ACC112 (cell line): ENCODE data around the gene LRRC47.
A peak's percentile ranks its signal among the peaks of the same experiment; 100 is the strongest.

Experiments
- H2AFZ ChIP-seq: fragments of 200-600 bp; sonication (generic); one replicate; pipeline ENCODE4 v1.6.0; 2017; ENCODE audit warnings: antibody characterized with exemption, low read length; ENCODE audit not compliant: unreplicated experiment
- H3K27ac ChIP-seq: fragments of 200-600 bp; sonication (generic); 2 replicates; pipeline ENCODE4 v1.5.1; 2014; ENCODE audit warnings: low read depth, mild to moderate bottlenecking, antibody characterized with exemption, low read length, moderate library complexity
- H3K27me3 ChIP-seq: fragments of 200-600 bp; sonication (generic); 2 replicates; pipeline ENCODE4 v1.6.1; 2014; ENCODE audit warnings: mild to moderate bottlenecking, antibody characterized with exemption, low read length, moderate library complexity, mixed read lengths; ENCODE audit not compliant: insufficient read depth
- H3K36me3 ChIP-seq: fragments of 200-600 bp; sonication (generic); 2 replicates; pipeline ENCODE4 v1.6.1; 2016; ENCODE audit warnings: mild to moderate bottlenecking, antibody characterized with exemption, low read length, moderate library complexity, mixed read lengths; ENCODE audit not compliant: insufficient read depth
- H3K4me1 ChIP-seq: fragments of 200-600 bp; sonication (generic); one replicate; pipeline ENCODE4 v1.6.1; 2016; ENCODE audit warnings: low read length, mixed read lengths; ENCODE audit not compliant: insufficient read depth, unreplicated experiment, control insufficient read depth
- H3K4me3 ChIP-seq: fragments of 200-600 bp; sonication (generic); 2 replicates; pipeline ENCODE4 v1.5.1; 2014; ENCODE audit warnings: mild to moderate bottlenecking, low read depth, low read length
- H3K79me2 ChIP-seq: fragments of 200-600 bp; sonication (generic); one replicate; pipeline ENCODE4 v1.6.0; 2016; ENCODE audit warnings: low read length; ENCODE audit not compliant: control insufficient read depth, unreplicated experiment, insufficient read depth

The LRRC47 gene

GRCh38 chr1:3738943-3739342, 57.4 kb downstream of the LRRC47 start:
- no peaks in the 10 kb centered on the region for H3K79me2 ChIP-seq
- H3K27ac ChIP-seq: no peak overlapping the region
- no peak overlapping the region for H3K4me3 ChIP-seq
- H3K36me3 ChIP-seq: peaks cover 4% of the 10 kb centered on the region; the same call in 1 of the 2 replicates
- H2AFZ ChIP-seq: no peak overlapping the region
- peaks cover 4% of the 10 kb centered on the region for H3K4me1 ChIP-seq
- H3K27me3 ChIP-seq: no peaks in the 10 kb centered on the region

GRCh38 chr1:3736708-3737107, 59.6 kb downstream of the LRRC47 start:
- Histone ChIP-seq H3K79me2 (no peaks in the 10 kb centered on the region), H3K27me3 (no peaks in the 10 kb centered on the region), H3K4me3 (no peak overlapping the region), H2AFZ (no peak overlapping the region), H3K27ac (peak overlapping the region; percentile 39; the same call in 1 of the 2 replicates), H3K4me1 (peaks cover 4% of the 10 kb centered on the region), H3K36me3 (peaks cover 4% of the 10 kb centered on the region; the same call in 1 of the 2 replicates)

- peak overlapping the region; percentile 39; the same call in 1 of the 2 replicates for H3K27ac ChIP-seq
- H3K4me1 ChIP-seq: peaks cover 4% of the 10 kb centered on the region
- H2AFZ ChIP-seq: no peak overlapping the region
- no peaks in the 10 kb centered on the region for H3K27me3 ChIP-seq
- H3K79me2 ChIP-seq: no peaks in the 10 kb centered on the region
- peaks cover 4% of the 10 kb centered on the region; the same call in 1 of the 2 replicates for H3K36me3 ChIP-seq
- no peak overlapping the region for H3K4me3 ChIP-seq
Observed at GRCh38 chr1:3736131-3736561, 60.2 kb downstream of the LRRC47 start.

- H2AFZ ChIP-seq: no peak overlapping the region
- H3K27me3 ChIP-seq: no peaks in the 10 kb centered on the region
- no peaks in the 10 kb centered on the region for H3K79me2 ChIP-seq
- H3K36me3 ChIP-seq: peaks cover 4% of the 10 kb centered on the region; the same call in 1 of the 2 replicates
- peaks cover 4% of the 10 kb centered on the region for H3K4me1 ChIP-seq
- no peak overlapping the region for H3K27ac ChIP-seq
- no peak overlapping the region for H3K4me3 ChIP-seq
Observed at GRCh38 chr1:3735688-3736087, 60.6 kb downstream of the LRRC47 start.

GRCh38 chr1:3735027-3735681, 61.1 kb downstream of the LRRC47 start:
- Histone ChIP-seq H2AFZ (no peak overlapping the region), H3K36me3 (peaks cover 4% of the 10 kb centered on the region; the same call in 1 of the 2 replicates), H3K79me2 (no peaks in the 10 kb centered on the region), H3K4me1 (peaks cover 4% of the 10 kb centered on the region), H3K27me3 (no peaks in the 10 kb centered on the region), H3K27ac (no peak overlapping the region), H3K4me3 (no peak overlapping the region)

- Histone ChIP-seq H2AFZ (no peak overlapping the region), H3K36me3 (peaks cover 4% of the 10 kb centered on the region; the same call in 1 of the 2 replicates), H3K27me3 (0 out of 2 replicates have a peak, but pooled peaks cover 1% of the 10 kb centered on the region)
Observed at GRCh38 chr1:3734602-3735001, 61.7 kb downstream of the LRRC47 start.

GRCh38 chr1:3733883-3734589, 62.3 kb downstream of the LRRC47 start:
- Histone ChIP-seq H3K27ac (no peak overlapping the region), H3K27me3 (0 out of 2 replicates have a peak, but pooled peaks cover 6% of the 10 kb centered on the region), H3K4me3 (no peak overlapping the region), H3K79me2 (no peaks in the 10 kb centered on the region), H3K36me3 (peaks cover 4% of the 10 kb centered on the region; the same call in 1 of the 2 replicates), H3K4me1 (peaks cover 4% of the 10 kb centered on the region), H2AFZ (no peak overlapping the region)

More at GRCh38 chr1:3734602-3735001, 61.7 kb downstream of the LRRC47 start:
- H3K79me2 ChIP-seq: no peaks in the 10 kb centered on the region
- H3K4me1 ChIP-seq: peaks cover 4% of the 10 kb centered on the region
- no peak overlapping the region for H3K27ac ChIP-seq
- H3K4me3 ChIP-seq: no peak overlapping the region

GRCh38 chr1:3733094-3733882, 63.0 kb downstream of the LRRC47 start:
- H2AFZ ChIP-seq: no peak overlapping the region
- H3K4me3 ChIP-seq: no peak overlapping the region
- peaks cover 4% of the 10 kb centered on the region for H3K4me1 ChIP-seq
- peaks cover under 1% of the 10 kb centered on the region; the same call in 1 of the 2 replicates for H3K36me3 ChIP-seq
- no peaks in the 10 kb centered on the region for H3K79me2 ChIP-seq
- 0 out of 2 replicates have a peak, but pooled peaks cover 9% of the 10 kb centered on the region for H3K27me3 ChIP-seq
- no peak overlapping the region for H3K27ac ChIP-seq

GRCh38 chr1:3732434-3733093, 63.7 kb downstream of the LRRC47 start:
- no peaks in the 10 kb centered on the region; the same call in 1 of the 2 replicates for H3K36me3 ChIP-seq
- H2AFZ ChIP-seq: no peak overlapping the region
- H3K4me1 ChIP-seq: peaks cover 4% of the 10 kb centered on the region
- H3K27ac ChIP-seq: no peak overlapping the region
- H3K79me2 ChIP-seq: no peaks in the 10 kb centered on the region
- peaks cover 16% of the 10 kb centered on the region; the same call in 1 of the 2 replicates for H3K27me3 ChIP-seq
- no peak overlapping the region for H3K4me3 ChIP-seq
